SK-N-SH (cell line): Measurements from ENCODE around the gene PSMC3. TPM values are rescaled to one million over a fixed set of nuclear protein-coding genes. Genes with fewer than 3 reads are reported as not detected.

Source experiments
- CTCF ChIA-PET: fragments of 300-600, 350-600 bp; formaldehyde crosslinking; extraction: SDS; loops from one replicate; lab custom pipeline; 2021; lab: Yijun Ruan, JAX
- POLR2A ChIA-PET: fragments of 350-600 bp; sonication (Branson Sonifier 250); formaldehyde crosslinking; extraction: SDS; loops from one replicate; lab custom pipeline; 2020; ENCODE audit warnings: antibody characterized with exemption, inconsistent platforms; lab: Yijun Ruan, JAX
- DNase-seq: peaks from one replicate; pipeline ENCODE4 v3.0.0; 2012
- H2AFZ ChIP-seq: fragments of 200-600 bp; sonication (generic); 2 replicates; pipeline ENCODE4 v1.8.1; 2016; ENCODE audit warnings: antibody characterized with exemption, mild to moderate bottlenecking, low read depth
- H3F3A ChIP-seq: fragments of 200-600 bp; sonication (generic); replicated peaks from 2 replicates; pipeline ENCODE3; 2016; ENCODE audit warnings: antibody characterized with exemption, mild to moderate bottlenecking; ENCODE audit not compliant: insufficient read depth
- H3K27ac ChIP-seq, 2 experiments: fragments of 200-500 bp in 1 of 2; fragments of 200-600 bp in 1 of 2; sonication (Bioruptor generic) in 1 of 2; sonication (generic), shearing (Covaris generic) in 1 of 2; 2 replicates each; pipeline versions ENCODE4 v1.5.1 to v1.6.1; 2014 to 2016; ENCODE audit warnings: low read depth in 2 of 2, inconsistent platforms in 1 of 2, low read length in 1 of 2, mild to moderate bottlenecking in 1 of 2, mixed read lengths in 1 of 2
- H3K27me3 ChIP-seq: fragments of 200-600 bp; sonication (generic), shearing (Covaris generic); 2 replicates; pipeline ENCODE4 v1.6.1; 2016; ENCODE audit warnings: mixed run types; ENCODE audit not compliant: insufficient read depth
- H3K36me3 ChIP-seq, 2 experiments: fragments of 200-500 bp in 1 of 2; fragments of 200-600 bp in 1 of 2; sonication (Bioruptor generic) in 1 of 2; sonication (generic) in 1 of 2; replicated peaks in 1 of 2; 2 replicates each; pipeline versions ENCODE3 to v1.5.1; 2014 to 2016; ENCODE audit warnings: low read length in 1 of 2, mild to moderate bottlenecking in 1 of 2; ENCODE audit not compliant: insufficient read depth in 2 of 2, control insufficient read depth in 1 of 2
- H3K4me1 ChIP-seq, 2 experiments: fragments of 200-500 bp in 1 of 2; fragments of 200-600 bp in 1 of 2; sonication (Bioruptor generic) in 1 of 2; sonication (generic), shearing (Covaris generic) in 1 of 2; 2 replicates each; pipeline versions ENCODE4 v1.5.1 to v1.6.1; 2014 to 2016; ENCODE audit warnings: low read depth in 1 of 2, low read length in 1 of 2, mixed run types in 1 of 2; ENCODE audit not compliant: insufficient read depth in 2 of 2, control insufficient read depth in 1 of 2
- H3K4me2 ChIP-seq: fragments of 200-600 bp; sonication (generic), shearing (Covaris generic); 2 replicates; pipeline ENCODE4 v1.6.1; 2017; ENCODE audit warnings: mixed run types
- H3K4me3 ChIP-seq, 2 experiments: fragments of 200-500 bp in 1 of 2; fragments of 200-600 bp in 1 of 2; sonication (Bioruptor generic) in 1 of 2; sonication (generic), shearing (Covaris generic) in 1 of 2; 2 replicates each; pipeline versions ENCODE4 v1.5.1 to v1.8.1; 2014 to 2016; ENCODE audit warnings: low read depth in 2 of 2, inconsistent platforms in 1 of 2, low read length in 1 of 2, mild to moderate bottlenecking in 1 of 2, mixed read lengths in 1 of 2, moderate library complexity in 1 of 2
- H3K79me2 ChIP-seq: fragments of 200-600 bp; sonication (generic); 2 replicates; pipeline ENCODE4 v1.8.1; 2017; ENCODE audit warnings: mild to moderate bottlenecking; ENCODE audit not compliant: insufficient read depth
- H3K9ac ChIP-seq: fragments of 200-600 bp; sonication (generic); 2 replicates; pipeline ENCODE4 v1.6.1; 2017; ENCODE audit warnings: mixed run types
- H3K9me2 ChIP-seq: fragments of 200-600 bp; sonication (generic); 2 replicates; pipeline ENCODE4 v1.6.1; 2017; ENCODE audit warnings: mixed run types
- H3K9me3 ChIP-seq: fragments of 200-600 bp; sonication (generic); 2 replicates; pipeline ENCODE4 v1.6.1; 2017; ENCODE audit warnings: mixed run types, mild to moderate bottlenecking, moderate library complexity
- H4K20me1 ChIP-seq: fragments of 200-600 bp; sonication (generic); 2 replicates; pipeline ENCODE4 v1.6.1; 2017; ENCODE audit warnings: mild to moderate bottlenecking, mixed run types; ENCODE audit not compliant: insufficient read depth
- EZH2phosphoT487 ChIP-seq: fragments of 200-600 bp; sonication (generic); IDR thresholded peaks from 2 replicates; pipeline ENCODE4 v1.6.1; 2017; ENCODE audit warnings: low read depth, mixed run types, mild to moderate bottlenecking, antibody characterized with exemption, moderate library complexity, borderline replicate concordance
- FOSL2 ChIP-seq: IDR thresholded peaks from 2 replicates; pipeline ENCODE4 v1.4.0; 2012; ENCODE audit warnings: low read depth, mild to moderate bottlenecking, moderate library complexity, borderline replicate concordance
- JUND ChIP-seq: IDR thresholded peaks from 2 replicates; pipeline ENCODE4 v1.4.0; 2012
- MEF2A ChIP-seq: IDR thresholded peaks from 2 replicates; pipeline ENCODE4 v1.4.0; 2012; ENCODE audit warnings: low read depth, borderline replicate concordance
- RCOR1 ChIP-seq: fragments of 150-350 bp; IDR thresholded peaks from 2 replicates; pipeline ENCODE4 v1.6.1; 2017; ENCODE audit warnings: antibody characterized with exemption, low read length
- TAF1 ChIP-seq: IDR thresholded peaks from 2 replicates; pipeline ENCODE4 v1.6.1; 2012; ENCODE audit warnings: low read depth, mild to moderate bottlenecking, low read length, moderate library complexity, borderline replicate concordance
- TEAD4 ChIP-seq: IDR thresholded peaks from 2 replicates; pipeline ENCODE4 v1.4.0; 2012; ENCODE audit warnings: mild to moderate bottlenecking, borderline replicate concordance; ENCODE audit not compliant: insufficient read depth
- WGBS: methylation state at CpG from one replicate; pipeline ENCODE4 v1.1.6; 2017; ENCODE audit warnings: low lambda C conversion rate; 5-methylcytosine and 5-hydroxymethylcytosine counted together
- polyA plus RNA-seq, 3 experiments: library from polyadenylated mRNA; depleted of rRNA; stranded (reverse); fragments of >200 nt; gene quantifications; 2 replicates each; pipeline ENCODE4 v1.2.3, GENCODE V29; 2012
- TF ChIP-seq, protein P1 (sequence below): fragments of 200-600 bp; sonication (generic); IDR thresholded peaks from 2 replicates; pipeline ENCODE4 v1.6.1; 2017; ENCODE audit warnings: antibody characterized with exemption, mild to moderate bottlenecking, moderate library complexity
- TF ChIP-seq, protein P2 (sequence below): fragments of 150-350 bp; IDR thresholded peaks from 2 replicates; pipeline ENCODE4 v1.6.1; 2016; ENCODE audit warnings: mild to moderate bottlenecking, low read depth, low read length

The PSMC3 gene
- polyA plus RNA-seq, 1 of the 3 experiments (the other 2 are of a cell fraction), result 184 TPM

DNA sequence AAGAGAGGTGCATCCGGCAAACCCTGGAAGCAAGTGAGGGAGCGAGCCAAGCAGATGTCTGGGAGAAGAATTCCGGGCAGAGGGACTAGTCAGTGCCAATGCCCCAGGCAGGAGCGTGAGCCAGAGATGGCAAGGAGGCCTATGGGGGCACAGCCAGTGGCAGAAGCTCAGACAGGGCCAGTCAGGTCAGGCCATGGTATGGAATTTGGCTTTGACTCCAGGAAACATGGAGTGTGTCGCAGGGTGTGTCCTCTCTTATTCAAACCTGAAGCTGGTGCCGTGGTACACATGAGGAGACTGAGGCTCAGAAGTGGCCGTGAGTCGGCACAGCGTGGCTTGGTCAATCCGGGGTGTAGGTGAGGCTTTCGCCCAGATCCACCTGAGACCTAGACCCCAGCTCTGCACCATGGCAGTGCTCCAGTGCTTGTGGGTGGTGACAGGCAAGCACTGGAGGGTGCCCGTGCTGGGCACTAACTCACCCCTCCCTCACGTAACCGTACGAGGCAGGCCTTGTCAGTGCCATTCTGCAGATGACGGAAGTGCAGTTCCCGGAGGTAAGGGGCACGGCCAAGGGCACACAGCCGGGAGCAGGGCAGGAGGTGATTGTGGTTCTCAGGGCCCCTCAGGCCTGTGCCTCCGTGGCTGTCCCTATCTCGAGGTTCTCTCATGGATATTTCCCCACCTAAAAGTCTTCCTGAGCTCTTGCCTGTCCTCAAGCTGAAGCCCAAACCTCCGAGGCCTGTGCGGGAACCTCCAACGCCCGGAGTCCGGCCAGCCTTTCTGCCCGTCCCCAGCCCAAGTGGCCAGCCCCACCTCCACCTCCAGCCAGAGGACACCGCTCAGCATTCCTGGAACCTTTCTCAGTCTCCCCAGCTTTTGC, 37.3 kb downstream of the PSMC3 start:
- H3K79me2 ChIP-seq, result no peaks in the 10 kb centered on the region
- no peak overlapping the region for H3K4me3 ChIP-seq
- no peak overlapping the region for H2AFZ ChIP-seq
- no peaks in the 10 kb centered on the region for H3K27me3 ChIP-seq
- CTCF ChIA-PET, result interaction anchor here (0.7 to 7.9 kb wide), 4 partner anchors 15 to 23 kb away, joined by 3 to 78 read pairs (median 4); partner anchors contain the start of gene SLC39A13
- WGBS, result 82% methylated on average over 20 of the region's 28 CpGs
- H3F3A ChIP-seq, result no peaks in the 10 kb centered on the region
- TF ChIP-seq JUND, result no peak
- no peak for TF ChIP-seq RCOR1
- no peaks in the 10 kb centered on the region for H4K20me1 ChIP-seq
- no peak overlapping the region for H3K9ac ChIP-seq
- no peak for DNase-seq
- POLR2A ChIA-PET, result no interaction called here
- H3K4me2 ChIP-seq, result no peak overlapping the region
- H3K36me3 ChIP-seq, result no peaks in the 10 kb centered on the region
- no peaks in the 10 kb centered on the region for H3K9me3 ChIP-seq
- H3K27ac ChIP-seq, result no peak overlapping the region
- no peaks in the 10 kb centered on the region for H3K9me2 ChIP-seq
- no peaks in the 10 kb centered on the region for H3K4me1 ChIP-seq

DNA sequence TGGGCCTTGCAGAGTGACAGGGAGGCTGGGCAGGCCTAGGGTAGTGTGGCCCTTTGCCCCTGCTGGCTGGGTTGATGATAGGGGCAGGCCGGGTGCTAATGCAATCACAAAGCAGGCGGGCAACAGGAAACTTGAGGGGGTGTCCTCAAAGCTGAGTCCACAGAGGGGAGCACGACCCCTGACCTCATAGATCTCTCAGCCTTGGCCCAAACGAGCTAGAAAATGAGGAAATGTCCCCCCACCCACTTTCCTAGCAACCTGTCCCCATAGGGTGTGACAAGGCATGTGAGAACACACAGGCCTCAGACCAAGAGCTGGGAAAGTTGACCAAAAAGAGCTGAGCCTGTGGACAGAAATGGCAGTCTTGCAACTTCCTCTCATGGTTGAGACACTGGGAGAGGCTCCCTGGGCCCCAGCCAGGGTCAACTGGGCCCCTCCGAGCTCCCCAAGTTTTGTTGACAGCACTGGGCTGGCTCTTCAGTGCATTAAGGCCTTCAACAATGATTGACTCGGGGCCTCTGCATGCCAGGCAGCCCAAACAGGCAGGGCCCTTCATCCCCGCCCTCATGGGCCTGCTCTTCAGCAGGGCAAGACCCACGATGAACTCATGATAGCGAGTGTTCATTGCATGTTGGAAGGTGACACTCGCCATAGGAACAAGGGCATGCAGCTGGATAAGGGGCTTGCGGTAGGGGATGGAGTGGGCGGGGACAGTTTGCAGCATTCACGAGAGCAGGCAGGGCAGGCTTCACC, 38.1 kb downstream of the PSMC3 start:
- no peak overlapping the region for H3K27ac ChIP-seq
- ChIA-PET POLR2A (interaction anchor here (0.6 kb wide), 1 partner anchor 462 kb away, joined by 3 read pairs; no protein-coding TSS in a partner anchor), CTCF (interaction anchor here (1.1 to 7.9 kb wide), 3 partner anchors 14 to 24 kb away, joined by 3 to 78 read pairs (median 4); no protein-coding TSS in a partner anchor)
- H3K79me2 ChIP-seq, result no peaks in the 10 kb centered on the region
- H3K36me3 ChIP-seq, result no peaks in the 10 kb centered on the region
- no peaks in the 10 kb centered on the region for H3K27me3 ChIP-seq
- H3K9me3 ChIP-seq, result no peaks in the 10 kb centered on the region
- H4K20me1 ChIP-seq, result no peaks in the 10 kb centered on the region
- H3K9me2 ChIP-seq, result no peaks in the 10 kb centered on the region
- H3K4me3 ChIP-seq, result no peak overlapping the region
- no peak overlapping the region for H3K9ac ChIP-seq
- H3F3A ChIP-seq, result no peaks in the 10 kb centered on the region
- TF ChIP-seq EZH2phosphoT487 (no peak), TEAD4 (no peak), FOSL2 (no peak), TAF1 (no peak), MEF2A (no peak)
- TF ChIP-seq, protein P1, sequence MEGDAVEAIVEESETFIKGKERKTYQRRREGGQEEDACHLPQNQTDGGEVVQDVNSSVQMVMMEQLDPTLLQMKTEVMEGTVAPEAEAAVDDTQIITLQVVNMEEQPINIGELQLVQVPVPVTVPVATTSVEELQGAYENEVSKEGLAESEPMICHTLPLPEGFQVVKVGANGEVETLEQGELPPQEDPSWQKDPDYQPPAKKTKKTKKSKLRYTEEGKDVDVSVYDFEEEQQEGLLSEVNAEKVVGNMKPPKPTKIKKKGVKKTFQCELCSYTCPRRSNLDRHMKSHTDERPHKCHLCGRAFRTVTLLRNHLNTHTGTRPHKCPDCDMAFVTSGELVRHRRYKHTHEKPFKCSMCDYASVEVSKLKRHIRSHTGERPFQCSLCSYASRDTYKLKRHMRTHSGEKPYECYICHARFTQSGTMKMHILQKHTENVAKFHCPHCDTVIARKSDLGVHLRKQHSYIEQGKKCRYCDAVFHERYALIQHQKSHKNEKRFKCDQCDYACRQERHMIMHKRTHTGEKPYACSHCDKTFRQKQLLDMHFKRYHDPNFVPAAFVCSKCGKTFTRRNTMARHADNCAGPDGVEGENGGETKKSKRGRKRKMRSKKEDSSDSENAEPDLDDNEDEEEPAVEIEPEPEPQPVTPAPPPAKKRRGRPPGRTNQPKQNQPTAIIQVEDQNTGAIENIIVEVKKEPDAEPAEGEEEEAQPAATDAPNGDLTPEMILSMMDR, result no peak
- TF ChIP-seq, protein P2, sequence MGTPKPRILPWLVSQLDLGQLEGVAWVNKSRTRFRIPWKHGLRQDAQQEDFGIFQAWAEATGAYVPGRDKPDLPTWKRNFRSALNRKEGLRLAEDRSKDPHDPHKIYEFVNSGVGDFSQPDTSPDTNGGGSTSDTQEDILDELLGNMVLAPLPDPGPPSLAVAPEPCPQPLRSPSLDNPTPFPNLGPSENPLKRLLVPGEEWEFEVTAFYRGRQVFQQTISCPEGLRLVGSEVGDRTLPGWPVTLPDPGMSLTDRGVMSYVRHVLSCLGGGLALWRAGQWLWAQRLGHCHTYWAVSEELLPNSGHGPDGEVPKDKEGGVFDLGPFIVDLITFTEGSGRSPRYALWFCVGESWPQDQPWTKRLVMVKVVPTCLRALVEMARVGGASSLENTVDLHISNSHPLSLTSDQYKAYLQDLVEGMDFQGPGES, result no peak
- WGBS, result 81% methylated on average over 9 of the region's 13 CpGs
- no peak for DNase-seq
- H3K4me1 ChIP-seq, result no peaks in the 10 kb centered on the region
- no peak overlapping the region for H3K4me2 ChIP-seq
- no peak overlapping the region for H2AFZ ChIP-seq
